Activated T-cell treated with anti-CD3 and anti-CD28 coated beads for 4 hours (primary cell): Measurements from ENCODE around the gene TFPI2.

Experiments used
- DNase-seq: peaks from one replicate; pipeline ENCODE4 v3.0.0-alpha.2; 2020

TFPI2 gene

DNA sequence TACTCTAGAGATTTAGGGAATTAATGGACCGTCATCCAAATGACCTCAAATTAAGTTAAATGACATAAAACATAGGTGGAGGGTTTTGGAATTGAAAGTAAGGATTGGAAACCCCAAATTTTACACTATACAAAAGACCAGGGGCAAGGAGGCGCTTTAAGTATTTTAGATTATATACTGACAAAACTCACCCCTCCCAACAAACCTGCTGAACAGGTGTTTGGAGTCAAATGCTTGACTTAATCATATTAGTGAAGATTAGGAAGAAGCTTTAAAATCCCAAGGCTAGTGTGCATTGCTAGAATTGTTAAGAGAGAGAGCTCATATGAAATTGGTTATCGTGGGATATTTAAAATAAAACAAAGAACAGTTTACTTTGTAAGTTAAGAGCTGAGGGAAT, 15.7 kb upstream of the TFPI2 start, which contains the start of gene GNGT1:
GNGT1 (plus strand) TSS at position 301 of the 400 bp plus-strand sequence. CDS start 180 bp downstream, outside the sequence.
- no peak for DNase-seq

- DNase-seq, result no peak
These were observed 12.3 kb upstream of the TFPI2 start for GRCh38 chr7:93902777-93903423.

DNA sequence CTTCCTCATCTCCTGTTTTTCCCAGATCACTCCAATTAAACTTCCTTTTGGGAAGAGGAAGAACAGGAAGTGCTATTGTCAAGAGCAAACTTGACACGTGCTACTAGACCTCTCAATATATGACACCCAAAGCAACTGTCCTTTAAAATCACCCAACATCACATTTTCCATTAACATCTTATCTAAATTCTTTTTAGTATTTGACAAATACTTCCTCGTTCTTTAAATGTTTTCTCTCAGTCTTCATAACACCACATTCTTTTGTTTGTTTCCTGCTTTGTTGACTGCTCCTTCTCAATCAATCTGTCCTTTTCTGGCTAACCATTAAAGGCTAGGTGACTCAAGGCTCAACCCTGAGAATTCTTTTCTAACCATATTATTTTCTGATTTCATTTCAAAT, 7.1 kb upstream of the TFPI2 start:
- DNase-seq, result no peak

- DNase-seq, result no peak
These were observed 5.5 kb upstream of the TFPI2 start for GRCh38 chr7:93895859-93896600.

- no peak for DNase-seq
These were observed 4.5 kb upstream of the TFPI2 start for GRCh38 chr7:93894966-93895640.

DNA sequence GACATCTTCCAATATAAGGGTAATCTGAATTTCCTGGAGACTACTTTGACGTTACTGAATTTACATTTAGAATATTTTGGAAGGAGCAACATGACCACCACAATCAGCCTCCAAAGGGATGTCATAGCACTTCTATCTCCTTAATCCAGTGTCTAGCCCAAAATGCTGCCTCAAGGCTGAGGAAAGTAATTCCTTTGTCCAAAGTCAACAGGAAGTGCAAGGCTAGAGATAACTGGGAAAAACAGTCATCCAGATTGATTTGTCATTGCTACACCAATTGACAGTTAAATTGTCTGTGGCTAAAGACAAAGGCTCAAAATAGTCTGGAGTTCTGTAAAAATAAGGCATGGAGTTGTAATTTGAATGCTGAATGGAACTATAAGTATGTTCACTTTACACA, 3.9 kb upstream of the TFPI2 start:
- DNase-seq, result no peak

DNA sequence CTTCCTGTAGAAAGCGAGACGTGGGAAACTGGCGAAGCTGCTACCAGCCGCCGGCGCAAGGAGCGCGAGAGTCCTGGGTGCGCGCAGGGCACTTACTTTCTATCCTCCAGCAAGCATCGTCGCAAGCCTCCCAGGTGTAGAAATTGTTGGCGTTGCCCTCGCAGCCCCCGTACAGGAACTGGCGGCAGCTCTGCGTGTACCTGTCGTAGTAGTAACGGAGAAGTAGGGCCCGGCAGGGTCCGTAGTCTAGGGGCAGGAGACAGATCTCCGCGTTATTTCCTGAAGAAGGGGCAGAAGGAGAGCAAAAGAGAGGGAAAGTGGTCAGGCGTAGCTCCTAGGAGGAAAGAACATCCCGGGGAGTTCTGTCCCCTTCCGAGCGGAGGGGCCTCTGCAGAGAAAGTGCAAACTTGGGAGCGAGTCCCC, 501 bp downstream of the TFPI2 start:
- no peak for DNase-seq

DNA sequence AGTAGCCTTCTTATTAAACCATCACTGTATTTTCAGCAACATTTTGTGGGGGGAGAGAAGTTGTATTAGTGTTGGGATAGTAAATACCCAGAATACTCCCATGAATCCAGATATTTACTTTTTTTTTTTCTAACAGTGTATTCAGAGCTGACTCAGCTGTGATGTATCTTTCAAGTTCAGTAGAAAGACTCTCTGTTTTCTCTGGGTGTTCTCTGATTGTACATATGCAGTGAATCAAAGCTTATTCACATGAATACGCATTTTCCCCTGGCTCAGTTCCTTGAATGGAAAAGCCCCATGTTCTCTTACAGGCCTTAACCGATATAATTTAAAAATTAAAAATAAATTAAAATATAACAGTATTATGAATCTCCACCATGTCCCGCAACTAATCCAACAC, 1.3 kb downstream of the TFPI2 start:
- no peak for DNase-seq

DNA sequence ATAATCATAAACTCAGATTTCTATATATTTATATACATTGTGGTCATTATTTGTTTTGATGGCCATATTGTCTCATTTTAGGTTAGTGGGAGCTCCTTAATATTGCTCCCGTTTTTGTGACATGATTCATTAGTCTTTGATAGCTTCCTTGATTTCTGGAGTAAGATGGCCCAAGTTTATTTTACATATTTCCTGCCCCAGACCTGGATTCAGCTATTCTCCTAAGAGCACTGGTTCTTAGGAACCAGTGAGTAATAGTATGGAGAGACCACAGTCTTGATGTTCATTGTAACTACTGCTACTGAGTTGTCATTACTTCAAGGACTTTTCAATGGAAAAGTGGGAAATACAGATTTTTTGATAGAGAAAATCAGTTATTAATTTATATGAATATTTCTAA, 6.0 kb downstream of the TFPI2 start:
- DNase-seq, result no peak

GRCh38 chr7:93883917-93884345, 6.6 kb downstream of the TFPI2 start:
- DNase-seq, result no peak

GRCh38 chr7:93883078-93883916, 7.3 kb downstream of the TFPI2 start:
- DNase-seq, result no peak

DNA sequence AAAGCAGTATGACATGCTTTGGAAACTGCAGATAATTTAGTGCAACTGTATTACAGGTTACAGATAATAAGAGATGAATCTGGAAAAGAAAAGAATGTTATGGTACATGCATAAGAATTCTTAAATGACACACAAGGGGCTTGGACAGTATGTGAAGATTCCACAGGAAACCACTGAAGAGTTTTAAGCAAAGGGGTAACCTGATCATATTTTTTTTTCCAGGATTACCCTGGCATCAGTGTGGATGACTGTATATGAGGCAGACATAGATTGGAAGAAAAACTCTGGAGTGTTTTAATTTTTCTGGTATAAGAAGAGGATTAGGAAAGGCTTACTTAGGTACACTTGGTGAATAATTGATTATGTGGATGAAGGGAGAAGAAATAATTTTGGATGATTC, 8.1 kb downstream of the TFPI2 start:
- DNase-seq, result no peak

- DNase-seq, result no peak
These were observed 11.2 kb downstream of the TFPI2 start for GRCh38 chr7:93879356-93879755.

GRCh38 chr7:93877742-93878141, 12.8 kb downstream of the TFPI2 start:
- no peak for DNase-seq

- no peak for DNase-seq
These were observed 16.5 kb downstream of the TFPI2 start for GRCh38 chr7:93873998-93874574.

GRCh38 chr7:93866886-93867285, 23.7 kb downstream of the TFPI2 start:
- DNase-seq, result no peak

- no peak for DNase-seq
These were observed 27.9 kb downstream of the TFPI2 start for GRCh38 chr7:93862651-93863050.

- DNase-seq, result no peak
These were observed 29.1 kb downstream of the TFPI2 start for GRCh38 chr7:93861325-93861949.

- no peak for DNase-seq
These were observed 30.3 kb downstream of the TFPI2 start for GRCh38 chr7:93860261-93860660.

DNA sequence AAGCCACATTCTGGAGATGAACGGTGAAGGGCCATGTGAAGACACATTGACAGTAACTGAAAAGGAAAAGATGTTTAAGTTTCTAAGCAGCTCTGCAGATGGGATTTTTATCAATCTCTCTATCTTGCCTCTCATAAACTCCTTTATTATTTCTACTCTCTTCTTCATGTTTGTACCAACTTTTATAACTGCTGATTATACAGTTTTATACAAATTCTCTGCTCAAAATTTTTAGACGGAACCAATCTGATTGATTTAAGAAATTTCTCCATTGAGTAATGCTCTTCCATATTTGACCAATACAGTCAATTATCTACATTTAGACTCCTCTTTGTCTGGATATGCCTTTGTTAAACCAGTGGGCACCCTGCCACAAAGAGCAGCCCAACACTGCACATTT, 31.7 kb downstream of the TFPI2 start:
- DNase-seq, result no peak

DNA sequence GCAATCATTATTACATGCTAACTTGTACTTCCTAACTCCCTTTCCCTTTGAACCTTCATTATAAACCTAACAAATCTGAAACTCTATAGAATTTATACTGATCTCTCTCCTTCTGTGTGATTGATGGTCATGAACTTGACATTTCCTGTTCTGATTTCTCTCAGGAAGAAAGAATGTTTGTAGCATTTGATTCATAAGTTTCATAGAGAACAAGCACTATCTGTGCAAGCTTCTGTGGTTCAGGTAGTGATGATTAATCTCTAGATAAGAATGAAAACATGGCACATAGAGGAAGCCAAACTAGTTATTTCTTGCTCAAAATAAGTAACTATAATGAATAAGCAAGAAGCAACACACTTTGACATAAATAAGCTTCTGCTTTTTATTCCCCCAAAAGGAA, 34.2 kb downstream of the TFPI2 start:
- no peak for DNase-seq

- no peak for DNase-seq
These were observed 34.8 kb downstream of the TFPI2 start for GRCh38 chr7:93855797-93856196.
